HG02870 (cell line): ENCODE results near the gene IFNAR1.
"Not testable (repeated sequence)": the region's sequence is repeated elsewhere in the genome, so short reads cannot be mapped to it uniquely, and the experiment has no call there.

Source experiments
- ATAC-seq: cut with Tn5 transposase; IDR thresholded peaks from one replicate; pipeline ENCODE4 v1.9.1; 2021; ENCODE audit warnings: mild to moderate bottlenecking, moderate library complexity; ENCODE audit not compliant: unreplicated experiment

The IFNAR1 gene

DNA sequence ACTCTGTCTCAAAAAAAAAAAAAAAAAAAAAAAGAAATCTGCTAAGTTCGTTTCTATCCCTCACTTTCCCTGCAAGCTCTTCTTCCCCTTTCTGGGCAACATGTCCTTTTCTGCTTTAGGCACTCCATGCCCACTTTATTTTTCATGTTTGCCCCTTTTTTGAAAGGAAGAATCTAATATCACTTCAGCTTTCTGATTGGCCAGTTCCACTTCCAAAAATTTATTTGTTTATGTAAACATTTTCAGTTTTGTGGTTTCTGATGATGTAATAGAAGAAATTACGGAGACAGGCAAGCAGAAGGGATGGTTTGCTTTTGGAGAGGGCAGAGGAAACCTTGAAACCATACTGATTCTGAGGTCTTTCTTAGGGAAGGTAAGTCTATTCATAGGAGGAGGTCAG, 15.1 kb downstream of the IFNAR1 start:
- ATAC-seq: no peak

DNA sequence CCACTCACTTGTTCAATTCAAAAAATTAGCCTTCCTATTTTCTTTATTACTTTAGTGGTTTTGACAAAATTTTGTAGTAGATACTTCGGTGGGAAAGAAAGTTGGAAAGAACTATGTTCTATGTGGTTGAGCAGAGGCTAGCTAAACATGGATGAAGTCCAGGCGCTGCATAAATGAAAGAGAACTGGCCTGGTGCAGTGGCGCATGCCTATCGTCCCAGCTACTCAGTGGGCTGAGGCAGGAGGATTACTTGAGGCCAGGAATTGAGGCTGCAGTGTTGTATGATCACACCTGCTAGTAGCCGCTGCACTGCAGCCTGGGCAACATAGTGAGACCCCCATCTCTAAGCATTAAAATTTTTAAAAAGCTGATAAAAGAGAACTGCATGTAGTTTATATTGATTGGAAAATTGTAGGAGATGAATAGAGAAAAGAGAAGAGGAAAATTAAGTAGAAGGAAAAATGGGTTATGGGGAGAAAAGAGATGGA, 21.0 kb downstream of the IFNAR1 start:
- ATAC-seq: no peak

DNA sequence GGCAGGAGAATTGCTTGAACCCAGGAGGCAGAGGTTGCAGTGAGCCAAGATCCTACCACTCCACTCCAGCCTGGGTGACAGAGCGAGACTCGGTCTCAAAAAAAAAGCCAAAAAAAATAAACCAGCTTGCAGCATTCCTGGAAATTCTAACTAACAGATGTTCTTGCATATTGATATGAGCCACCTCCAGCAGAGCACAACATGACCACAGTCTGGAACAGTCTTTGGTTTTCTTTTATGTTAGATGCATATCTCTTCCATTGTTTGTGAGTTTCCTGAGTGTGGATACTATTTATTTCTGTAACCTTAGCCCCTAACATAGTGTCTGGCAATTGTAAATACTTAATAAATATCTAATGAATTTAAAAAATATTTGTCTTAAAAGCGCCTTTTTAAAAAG, 23.9 kb downstream of the IFNAR1 start:
- ATAC-seq: no peak

DNA sequence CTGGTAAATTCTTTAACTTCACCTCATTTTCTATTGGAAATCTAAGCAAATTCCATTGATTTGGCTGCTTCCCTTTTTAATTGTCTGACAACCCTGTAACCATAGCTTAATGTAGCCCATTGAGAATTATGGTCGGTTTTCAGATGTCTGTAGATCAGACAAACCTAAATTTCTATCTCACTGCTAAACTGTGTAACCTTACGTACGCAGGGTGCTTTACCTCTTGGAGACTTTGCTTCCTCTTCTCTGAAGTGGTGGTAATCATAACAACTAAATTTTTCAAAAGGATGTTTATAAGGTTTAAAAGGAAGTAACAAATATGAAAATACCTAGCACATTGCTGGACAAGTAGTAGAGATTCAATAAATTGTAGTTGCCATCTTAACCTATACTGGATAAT, 25.9 kb downstream of the IFNAR1 start:
- ATAC-seq: no peak

DNA sequence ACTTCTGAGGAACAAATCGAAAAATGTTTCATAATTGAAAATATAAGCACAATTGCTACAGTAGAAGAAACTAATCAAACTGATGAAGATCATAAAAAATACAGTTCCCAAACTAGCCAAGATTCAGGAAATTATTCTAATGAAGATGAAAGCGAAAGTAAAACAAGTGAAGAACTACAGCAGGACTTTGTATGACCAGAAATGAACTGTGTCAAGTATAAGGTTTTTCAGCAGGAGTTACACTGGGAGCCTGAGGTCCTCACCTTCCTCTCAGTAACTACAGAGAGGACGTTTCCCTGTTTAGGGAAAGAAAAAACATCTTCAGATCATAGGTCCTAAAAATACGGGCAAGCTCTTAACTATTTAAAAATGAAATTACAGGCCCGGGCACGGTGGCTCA, 30.6 kb downstream of the IFNAR1 start:
- ATAC-seq: no peak

DNA sequence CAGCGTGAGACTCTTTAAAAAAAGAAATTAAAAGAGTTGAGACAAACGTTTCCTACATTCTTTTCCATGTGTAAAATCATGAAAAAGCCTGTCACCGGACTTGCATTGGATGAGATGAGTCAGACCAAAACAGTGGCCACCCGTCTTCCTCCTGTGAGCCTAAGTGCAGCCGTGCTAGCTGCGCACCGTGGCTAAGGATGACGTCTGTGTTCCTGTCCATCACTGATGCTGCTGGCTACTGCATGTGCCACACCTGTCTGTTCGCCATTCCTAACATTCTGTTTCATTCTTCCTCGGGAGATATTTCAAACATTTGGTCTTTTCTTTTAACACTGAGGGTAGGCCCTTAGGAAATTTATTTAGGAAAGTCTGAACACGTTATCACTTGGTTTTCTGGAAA, 31.2 kb downstream of the IFNAR1 start:
- no peak for ATAC-seq

DNA sequence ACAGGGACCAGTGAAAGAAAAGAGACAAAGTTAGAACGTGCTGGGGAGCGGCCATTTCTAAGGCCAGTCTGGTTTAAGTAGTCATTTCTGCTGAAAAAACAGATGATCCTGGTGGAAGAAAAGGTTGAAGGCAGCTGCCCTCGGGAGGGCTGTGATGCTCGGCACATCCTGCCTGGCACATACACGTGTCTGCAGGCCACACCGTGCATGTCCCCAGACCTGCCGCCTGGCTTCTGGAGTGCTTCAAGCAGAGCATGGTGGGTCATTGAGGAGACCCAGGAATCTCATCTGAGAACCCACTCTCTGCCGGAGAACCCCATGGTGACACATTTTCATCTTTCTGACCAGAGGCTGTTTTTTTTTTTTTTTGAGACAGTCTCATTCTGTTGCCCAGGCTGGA, 32.4 kb downstream of the IFNAR1 start:
- no peak for ATAC-seq

DNA sequence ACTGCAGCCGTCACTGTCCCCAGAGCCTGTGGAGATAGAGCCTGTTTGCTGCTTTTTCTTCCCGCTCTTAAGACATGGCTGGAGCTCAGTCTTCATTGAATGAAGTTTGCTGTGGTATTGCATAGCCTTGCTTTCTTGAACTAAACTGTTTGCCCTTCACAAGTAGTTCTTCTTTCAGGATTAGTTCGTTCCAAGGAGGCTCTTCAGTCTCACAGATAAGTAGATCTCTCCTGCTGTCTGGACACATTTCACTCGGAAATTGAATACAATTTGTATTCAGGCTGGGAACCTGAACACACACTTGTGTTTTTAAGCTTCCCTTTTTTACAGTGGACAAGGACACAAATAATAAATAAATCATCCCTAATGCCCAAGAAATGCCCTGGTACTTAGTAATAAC, 34.7 kb downstream of the IFNAR1 start:
- ATAC-seq: no peak

DNA sequence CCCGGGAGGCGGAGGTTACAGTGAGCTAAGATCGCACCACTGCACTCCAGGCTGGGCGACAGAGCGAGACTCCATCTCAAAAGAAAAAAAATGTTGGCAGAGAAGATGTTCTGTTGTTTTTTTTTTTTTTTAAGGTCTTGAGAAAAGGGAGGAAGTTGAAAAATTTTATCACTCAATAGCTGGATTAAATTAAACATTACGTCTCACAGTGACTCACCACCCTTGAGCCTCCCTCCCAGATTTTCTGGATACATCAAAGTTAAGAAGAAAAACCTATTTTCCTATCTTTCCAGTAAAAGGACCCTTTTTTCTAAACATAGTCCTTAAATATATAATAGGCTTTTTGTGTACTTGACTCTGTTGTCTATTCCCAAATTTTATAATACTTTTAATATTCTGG, 35.5 kb downstream of the IFNAR1 start:
- ATAC-seq: no peak

DNA sequence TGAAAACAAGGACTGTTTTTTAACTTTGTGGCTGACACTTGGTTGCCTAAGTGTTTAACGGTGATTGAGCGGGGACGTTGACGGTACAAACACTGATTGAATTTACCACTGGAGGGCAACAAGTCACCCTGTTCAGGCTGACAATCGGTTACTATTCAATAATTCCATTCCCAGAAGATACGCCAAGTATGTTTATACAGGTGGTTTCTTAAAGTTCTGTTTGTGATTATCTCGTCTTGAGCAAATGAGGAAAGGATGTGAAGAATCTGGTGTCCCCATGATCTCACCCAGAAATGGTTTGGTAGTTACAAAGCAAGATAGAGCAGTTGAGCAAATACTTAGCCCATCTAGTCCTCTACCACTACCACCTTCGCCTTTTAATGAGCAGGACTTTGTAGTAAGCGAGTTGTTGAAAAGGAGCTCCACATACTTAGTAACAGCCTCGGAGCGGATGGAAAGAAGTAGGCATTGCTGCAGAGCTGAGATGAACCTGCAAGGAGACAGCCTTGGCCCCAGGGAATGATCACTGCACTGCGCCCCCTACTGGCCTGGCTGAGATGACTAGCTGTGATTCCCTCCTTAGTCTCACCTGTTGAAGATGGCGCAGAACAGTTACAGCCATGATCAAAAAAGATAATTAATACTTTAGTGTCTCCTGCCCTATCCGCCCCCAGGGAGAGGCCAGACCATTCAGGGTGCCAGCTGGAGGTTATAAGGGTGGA, 36.3 kb downstream of the IFNAR1 start:
- peak; percentile 76 for ATAC-seq

DNA sequence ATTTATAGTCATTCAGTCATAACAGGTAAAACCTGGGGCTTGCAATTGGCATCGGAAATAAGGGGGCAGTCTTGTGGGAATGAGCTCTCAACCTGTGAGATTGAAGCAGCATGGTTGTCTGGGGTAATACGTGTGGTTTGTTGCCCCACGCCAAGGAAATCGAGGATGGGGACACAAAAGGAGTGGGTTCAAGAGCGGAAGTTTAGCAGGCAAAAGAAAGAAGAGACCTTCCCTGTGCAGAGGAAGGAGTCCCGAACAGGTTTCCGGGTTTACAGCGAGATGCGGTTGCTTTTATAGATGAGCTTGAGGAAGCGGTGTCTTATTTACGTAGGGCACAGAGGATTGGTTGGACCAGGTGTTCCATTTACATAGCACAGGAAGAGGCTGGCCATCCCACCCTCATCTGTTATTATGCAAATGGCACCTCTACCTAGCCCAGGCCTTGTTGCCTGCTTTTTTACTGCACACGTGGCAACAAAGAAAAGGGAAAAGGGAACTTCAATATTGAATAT, 37.3 kb downstream of the IFNAR1 start:
- no peak for ATAC-seq

DNA sequence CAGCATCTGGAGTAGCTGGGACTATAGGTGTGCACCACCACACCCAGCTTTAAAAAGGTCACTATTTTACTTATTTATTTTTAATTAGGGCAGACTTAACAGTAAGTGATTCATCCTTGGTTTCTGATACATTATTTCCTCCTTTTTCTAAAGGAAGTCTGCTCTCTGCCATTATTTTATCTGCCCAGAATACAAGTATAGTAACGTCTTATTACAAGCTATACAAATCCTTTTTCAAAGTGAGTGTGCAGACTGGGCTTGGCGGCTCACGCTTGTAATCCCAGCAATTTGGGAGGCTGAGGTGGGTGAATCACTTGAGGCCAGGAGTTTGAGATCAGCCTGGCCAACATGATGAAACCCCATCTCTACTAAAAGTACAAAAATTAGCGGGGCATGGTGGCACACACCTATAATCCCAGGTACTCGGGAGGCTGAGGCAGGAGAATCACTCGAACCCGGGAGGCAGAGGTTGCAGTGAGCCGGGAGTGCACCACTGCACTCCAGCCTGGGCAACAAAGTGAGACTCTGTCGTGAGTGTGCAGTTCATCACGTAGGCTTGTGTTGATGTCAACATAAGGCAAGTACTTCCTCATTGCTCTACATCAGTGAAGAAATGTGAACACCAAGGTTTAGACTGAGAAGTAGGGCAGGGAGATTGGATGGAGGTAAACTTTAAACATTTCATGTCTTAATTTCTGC, 39.3 kb downstream of the IFNAR1 start:
- ATAC-seq: not testable (repeated sequence)

DNA sequence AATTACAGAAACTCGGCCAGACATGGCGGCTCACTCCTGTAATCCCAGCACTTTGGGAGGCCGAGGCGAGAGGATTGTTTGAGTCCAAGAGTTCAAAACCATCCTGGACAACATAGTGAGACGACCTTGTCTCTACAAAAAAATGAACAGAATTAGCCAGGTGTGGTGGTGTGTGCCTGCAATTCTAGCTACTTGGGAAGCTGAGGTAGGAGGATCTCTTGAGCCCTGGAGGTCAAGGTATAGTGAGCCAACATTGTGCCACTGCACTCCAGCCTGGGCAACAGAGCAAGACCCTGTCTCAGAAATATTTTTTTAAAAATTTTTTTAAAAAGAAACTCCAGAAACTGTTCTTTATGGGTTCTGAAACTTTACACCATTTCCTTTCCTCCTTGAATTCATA, 40.1 kb downstream of the IFNAR1 start:
- ATAC-seq: no peak

DNA sequence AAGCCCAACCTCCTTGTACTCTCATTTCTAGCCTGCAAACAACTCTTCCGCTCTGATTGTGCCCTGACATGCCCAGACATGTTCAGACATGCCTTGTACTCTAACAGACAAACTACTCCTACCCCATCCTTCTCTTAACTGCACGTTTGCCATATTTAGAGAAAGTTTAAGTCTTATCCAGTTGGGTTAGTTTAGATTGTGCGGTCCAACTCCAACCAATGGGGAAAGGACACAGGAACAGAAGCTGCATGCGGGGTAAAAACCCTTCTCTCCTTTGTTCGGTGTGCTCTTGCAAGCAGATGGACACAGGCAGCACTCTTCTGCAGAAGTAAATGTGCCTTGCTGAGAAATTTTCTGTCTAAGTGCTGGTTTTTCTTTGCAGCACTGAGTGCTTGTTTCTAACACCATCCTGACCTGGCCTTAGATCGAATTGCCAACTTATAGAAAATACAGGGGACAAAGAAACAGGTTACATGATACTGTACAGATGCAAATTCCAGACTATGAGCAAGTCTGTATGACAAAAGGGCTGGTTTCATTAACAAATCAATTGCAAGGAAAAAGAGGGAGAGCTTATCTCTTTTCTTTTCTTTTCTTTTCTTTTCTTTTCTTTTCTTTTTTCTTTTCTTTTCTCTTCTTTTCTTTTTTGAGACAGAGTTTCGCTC, 42.7 kb downstream of the IFNAR1 start:
- no peak for ATAC-seq

DNA sequence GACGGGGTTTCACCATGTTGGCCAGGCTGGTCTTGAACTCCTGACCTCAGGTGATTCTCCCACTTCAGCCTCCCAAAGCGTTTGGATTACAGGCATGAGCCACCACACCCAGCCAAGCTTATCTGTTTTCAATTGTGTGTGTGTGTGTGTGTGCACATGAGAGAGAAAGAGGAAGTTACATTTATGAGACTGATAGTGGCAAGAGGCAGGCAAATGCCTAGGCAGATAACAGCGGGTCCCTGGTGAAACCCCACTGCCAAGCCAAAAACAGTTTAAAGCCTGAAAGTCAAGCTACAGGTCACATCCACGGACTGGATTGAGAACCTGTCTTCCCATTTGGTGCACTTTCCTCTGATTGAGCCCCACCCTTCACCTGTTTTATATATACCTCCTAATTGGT, 43.4 kb downstream of the IFNAR1 start:
- no peak for ATAC-seq

DNA sequence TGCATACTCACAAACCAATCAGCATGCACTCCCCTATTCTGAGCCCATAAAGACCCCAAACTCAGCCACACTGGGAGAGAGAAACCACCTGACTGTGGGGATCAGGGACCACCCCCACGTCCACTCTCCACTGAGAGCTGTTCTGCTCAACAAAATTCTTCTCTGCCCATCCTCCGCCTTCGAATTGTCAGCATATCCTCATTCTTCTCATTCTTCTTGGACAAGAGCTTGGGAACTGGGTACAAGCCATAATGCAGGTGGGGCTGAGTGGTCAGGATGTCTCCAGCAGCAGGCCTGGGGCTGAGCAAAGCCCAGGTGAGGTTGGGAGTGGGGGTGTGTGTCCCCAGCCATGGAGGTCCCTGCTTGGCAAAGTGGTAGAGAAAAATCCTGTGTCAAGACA, 43.8 kb downstream of the IFNAR1 start:
- no peak for ATAC-seq

DNA sequence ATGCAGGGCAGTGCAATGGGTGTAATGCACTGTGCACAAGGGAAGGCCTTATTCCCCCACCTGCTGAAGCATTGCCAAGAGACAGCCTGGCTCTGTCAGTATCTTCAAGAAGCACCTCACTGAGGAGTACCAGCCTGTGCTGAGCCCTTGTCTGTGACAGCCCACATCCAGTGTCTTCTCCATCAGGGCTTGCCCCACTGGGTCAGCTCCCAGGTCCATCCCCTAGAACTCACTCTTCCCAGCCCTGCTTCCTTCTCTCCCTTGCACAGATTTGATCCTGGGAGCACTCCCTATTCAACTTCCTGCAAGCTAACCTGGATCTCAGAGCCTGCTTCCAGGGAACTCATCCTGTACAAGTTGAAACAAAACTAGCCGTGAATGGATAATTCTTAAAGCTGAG, 44.8 kb downstream of the IFNAR1 start:
- ATAC-seq: no peak

DNA sequence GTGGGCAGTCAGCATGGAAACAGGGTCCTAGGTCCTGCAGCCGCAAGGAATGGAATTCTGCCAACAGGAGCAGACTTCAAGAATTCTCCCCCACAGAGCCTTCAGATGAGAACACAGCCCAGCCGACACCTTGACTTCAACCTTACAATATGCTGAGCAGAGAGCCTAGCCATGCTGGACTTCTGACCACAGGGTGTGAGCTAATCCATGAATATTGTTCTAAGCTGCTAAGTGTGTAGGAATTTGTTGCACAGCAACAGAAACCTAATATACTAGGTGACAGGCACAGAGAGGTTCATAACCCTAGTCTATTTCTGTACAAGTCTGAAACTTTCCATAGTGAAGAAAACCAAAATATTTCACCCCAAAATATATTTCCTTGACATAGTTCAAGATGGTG, 45.5 kb downstream of the IFNAR1 start:
- no peak for ATAC-seq

DNA sequence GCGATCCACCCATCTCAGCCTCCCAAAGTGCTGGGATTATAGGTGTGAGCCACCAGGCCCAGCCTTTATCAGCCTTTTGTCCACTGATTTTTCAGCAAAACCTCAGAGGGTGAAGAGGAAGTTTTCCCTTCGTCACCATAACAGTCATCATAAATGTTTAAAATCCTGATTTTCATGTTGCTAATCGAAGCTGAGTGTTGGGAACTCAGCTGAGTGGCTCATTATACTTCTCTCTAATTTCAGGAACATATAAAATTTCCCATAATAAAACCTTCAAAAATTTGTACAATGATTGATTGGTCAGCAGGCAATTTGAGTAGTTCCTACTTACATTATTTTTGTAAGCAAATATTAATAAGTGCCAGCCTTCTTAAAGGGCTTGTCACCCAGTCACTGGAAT, 46.6 kb downstream of the IFNAR1 start:
- ATAC-seq: no peak

DNA sequence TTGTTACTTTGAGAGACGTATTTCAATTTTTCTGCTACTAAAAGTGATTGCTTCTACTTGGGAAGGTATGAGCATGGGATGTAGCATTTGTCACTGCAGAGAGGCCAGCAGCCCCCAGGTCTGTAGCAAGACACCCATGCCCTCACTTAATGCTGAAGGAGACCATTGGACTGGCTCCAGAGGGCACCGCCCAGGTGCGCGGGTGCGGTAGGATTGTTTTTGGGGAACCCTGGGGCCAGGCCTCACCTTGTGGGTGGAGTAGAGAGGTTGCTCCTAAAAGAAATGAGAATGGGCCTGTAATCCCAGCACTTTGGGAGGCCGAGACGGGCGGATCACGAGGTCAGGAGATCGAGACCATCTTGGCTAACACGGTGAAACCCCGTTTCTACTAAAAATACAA, 47.8 kb downstream of the IFNAR1 start:
- no peak for ATAC-seq

DNA sequence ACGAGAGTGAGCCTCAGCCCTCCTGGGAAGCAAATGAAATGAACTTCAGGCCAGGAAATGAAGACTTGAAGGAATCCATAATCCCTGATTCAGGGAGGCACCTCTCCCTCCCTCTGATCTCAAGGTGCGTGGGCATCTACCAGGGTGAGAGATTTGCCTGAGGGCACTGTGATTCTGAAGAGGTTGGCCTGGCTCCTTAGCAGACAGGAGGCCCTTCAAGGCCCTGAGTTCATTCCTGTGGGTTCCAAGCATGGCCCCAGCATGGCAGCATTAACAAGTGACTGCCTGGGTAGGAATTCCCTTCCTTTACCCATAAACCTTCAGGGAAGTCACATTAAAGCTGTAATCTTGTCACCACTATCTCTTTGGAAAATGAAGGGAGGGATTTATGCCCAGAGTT, 48.7 kb downstream of the IFNAR1 start:
- ATAC-seq: no peak

DNA sequence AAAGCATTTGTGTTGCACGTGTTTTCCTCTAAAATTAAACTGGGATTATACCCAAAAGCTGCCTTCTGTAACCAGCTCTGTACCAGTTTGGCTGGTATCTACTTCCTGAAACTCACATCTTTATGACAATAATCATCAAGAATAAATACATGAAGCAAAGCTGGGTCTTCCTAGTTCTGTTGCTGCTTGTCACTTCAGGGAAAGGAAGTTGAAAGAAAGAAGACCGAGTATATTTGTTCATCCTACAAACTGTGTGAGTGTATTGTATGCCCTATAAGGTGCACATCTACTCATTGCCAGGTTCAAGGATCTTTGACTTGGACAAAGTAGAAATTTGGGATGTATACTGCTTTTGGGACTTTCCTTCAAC, 49.3 kb downstream of the IFNAR1 start:
- ATAC-seq: no peak
